Neutrophil (primary cell): ENCODE data around the gene OTOA.

Experiments used
- H3K27ac ChIP-seq: fragments of 200-600 bp; sonication (generic); 2 replicates; pipeline ENCODE4 v1.5.1; 2016; ENCODE audit warnings: mild to moderate bottlenecking, moderate library complexity
- H3K27me3 ChIP-seq: fragments of 200-600 bp; sonication (generic); 2 replicates; pipeline ENCODE4 v1.6.0; 2016; ENCODE audit warnings: mild to moderate bottlenecking
- H3K36me3 ChIP-seq: fragments of 200-600 bp; sonication (generic); 2 replicates; pipeline ENCODE4 v1.5.1; 2017
- H3K4me1 ChIP-seq, 2 experiments: fragments of 200-600 bp in 1 of 2; sonication (generic) in 1 of 2; 1 replicate in 1 of 2; 2 replicates in 1 of 2; pipeline versions ENCODE4 v1.5.1 to v1.6.1; 2013 to 2016; ENCODE audit warnings: low read depth in 1 of 2, low read length in 1 of 2, mild to moderate bottlenecking in 1 of 2, moderate library complexity in 1 of 2; ENCODE audit not compliant: control insufficient read depth in 1 of 2, insufficient read depth in 1 of 2
- H3K4me3 ChIP-seq, 2 experiments: fragments of 200-600 bp in 1 of 2; sonication (generic) in 1 of 2; 1 replicate in 1 of 2; 2 replicates in 1 of 2; pipeline ENCODE4 v1.5.1; 2013 to 2016; ENCODE audit warnings: low read depth in 1 of 2, low read length in 1 of 2, mild to moderate bottlenecking in 1 of 2, moderate library complexity in 1 of 2
- H3K9me3 ChIP-seq: fragments of 200-600 bp; sonication (generic); 2 replicates; pipeline ENCODE4 v1.5.1; 2016
- CTCF ChIP-seq: fragments of 200-600 bp; sonication (generic); IDR thresholded peaks from 2 replicates; pipeline ENCODE4 v1.5.1; 2016; ENCODE audit warnings: antibody characterized with exemption

Gene OTOA

GRCh38 chr16:21654466-21654865, 9.3 kb upstream of the OTOA start:
- H3K36me3 ChIP-seq = peaks cover 24% of the 10 kb centered on the region
- H3K27me3 ChIP-seq = no peaks in the 10 kb centered on the region
- H3K9me3 ChIP-seq = no peaks in the 10 kb centered on the region
- H3K4me3 ChIP-seq = peak overlapping the region in 1 of 2 experiments; percentile 90
- H3K4me1 ChIP-seq = peaks cover 63 to 71% of the 10 kb centered on the region in 2 experiments
- H3K27ac ChIP-seq = peak overlapping the region; percentile 97
- TF ChIP-seq CTCF = no peak

GRCh38 chr16:21654881-21655280, 8.9 kb upstream of the OTOA start:
- Histone ChIP-seq H3K4me1 (peaks cover 59 to 67% of the 10 kb centered on the region in 2 experiments), H3K4me3 (peak overlapping the region in 1 of 2 experiments; percentile 90), H3K27ac (peak overlapping the region; percentile 97), H3K36me3 (peaks cover 20% of the 10 kb centered on the region), H3K9me3 (no peaks in the 10 kb centered on the region), H3K27me3 (no peaks in the 10 kb centered on the region)
- TF ChIP-seq CTCF = no peak

GRCh38 chr16:21656795-21657768, 6.7 kb upstream of the OTOA start:
- Histone ChIP-seq H3K27me3 (peaks cover 7% of the 10 kb centered on the region), H3K9me3 (no peaks in the 10 kb centered on the region), H3K36me3 (peaks cover 18% of the 10 kb centered on the region), H3K4me1 (peaks cover 50 to 55% of the 10 kb centered on the region in 2 experiments), H3K4me3 (no peak overlapping the region), H3K27ac (peak overlapping the region; percentile 97)
- TF ChIP-seq CTCF = peak; percentile 79

- no peak overlapping the region for H3K4me3 ChIP-seq
- H3K4me1 ChIP-seq = peaks cover 30 to 40% of the 10 kb centered on the region in 2 experiments
- no peak overlapping the region for H3K27ac ChIP-seq
- peaks cover 28% of the 10 kb centered on the region for H3K27me3 ChIP-seq
- H3K9me3 ChIP-seq = no peaks in the 10 kb centered on the region
- no peak for TF ChIP-seq CTCF
- H3K36me3 ChIP-seq = peaks cover 18% of the 10 kb centered on the region
These were observed 4.6 kb upstream of the OTOA start for GRCh38 chr16:21659124-21659523.

- H3K9me3 ChIP-seq = no peaks in the 10 kb centered on the region
- H3K27ac ChIP-seq = no peak overlapping the region
- H3K36me3 ChIP-seq = no peaks in the 10 kb centered on the region
- H3K27me3 ChIP-seq = peaks cover 73% of the 10 kb centered on the region
- TF ChIP-seq CTCF = no peak
- H3K4me3 ChIP-seq = no peak overlapping the region
- no peaks in the 10 kb centered on the region for H3K4me1 ChIP-seq
These were observed 1.2 kb downstream of the OTOA start for GRCh38 chr16:21664801-21665492.
